Nephron (organoid): ENCODE results near the gene GIMAP8.
"Not testable (repeated sequence)": the region's sequence is repeated elsewhere in the genome, so short reads cannot be mapped to it uniquely, and the experiment has no call there.

Source experiments
- H3K27ac Mint-ChIP-seq, 3 experiments: 2 replicates each; pipeline ENCODE4 v1.8.0; 2020; ENCODE audit warnings: mixed read lengths in 3 of 3, mild to moderate bottlenecking in 2 of 3, moderate library complexity in 1 of 3
- H3K27me3 Mint-ChIP-seq: 2 replicates; pipeline ENCODE4 v1.8.0; 2021; ENCODE audit warnings: low read depth, mild to moderate bottlenecking, moderate library complexity, mixed read lengths
- H3K36me3 Mint-ChIP-seq: 2 replicates; pipeline ENCODE4 v1.8.0; 2020; ENCODE audit warnings: low read depth, mixed read lengths
- H3K4me1 Mint-ChIP-seq: 2 replicates; pipeline ENCODE4 v1.8.0; 2020; ENCODE audit warnings: mixed read lengths
- H3K4me3 Mint-ChIP-seq, 3 experiments: 2 replicates each; pipeline ENCODE4 v1.8.0; 2020; ENCODE audit warnings: mild to moderate bottlenecking in 3 of 3, mixed read lengths in 3 of 3, moderate library complexity in 2 of 3
- H3K9me3 Mint-ChIP-seq: 2 replicates; pipeline ENCODE4 v1.8.0; 2020; ENCODE audit warnings: mixed read lengths
- CTCF ChIP-seq, 3 experiments: fragments of 200-600 bp; sonication (generic); IDR thresholded peaks; one replicate each; pipeline ENCODE4 v1.5.0; 2021; ENCODE audit warnings: antibody characterized with exemption in 3 of 3; ENCODE audit not compliant: unreplicated experiment in 3 of 3

Gene GIMAP8

GRCh38 chr7:150451833-150452461 lies 1.5 kb downstream of the GIMAP8 start:
- peaks cover 24% of the 10 kb centered on the region for H3K27me3 Mint-ChIP-seq
- peaks cover 11% of the 10 kb centered on the region for H3K4me1 Mint-ChIP-seq
- H3K9me3 Mint-ChIP-seq: peaks cover 6% of the 10 kb centered on the region
- H3K36me3 Mint-ChIP-seq: no peaks in the 10 kb centered on the region
- no peak for TF ChIP-seq CTCF (IDR thresholded peaks at IDR 0.05; ENCODE audit: unreplicated experiment in 3 of 3)
- H3K27ac Mint-ChIP-seq: no peak overlapping the region
- H3K4me3 Mint-ChIP-seq: no peak overlapping the region

- Mint-ChIP-seq H3K9me3 (peaks cover 6% of the 10 kb centered on the region), H3K4me3 (no peak overlapping the region), H3K36me3 (no peaks in the 10 kb centered on the region), H3K4me1 (peaks cover 11% of the 10 kb centered on the region), H3K27ac (no peak overlapping the region), H3K27me3 (peaks cover 24% of the 10 kb centered on the region)
- no peak for TF ChIP-seq CTCF (IDR thresholded peaks at IDR 0.05; ENCODE audit: unreplicated experiment in 3 of 3)
Observed at GRCh38 chr7:150453181-150453580, 2.8 kb downstream of the GIMAP8 start.

- Mint-ChIP-seq H3K9me3 (peaks cover 6% of the 10 kb centered on the region), H3K4me1 (peaks cover 5% of the 10 kb centered on the region), H3K27ac (no peak overlapping the region), H3K27me3 (peaks cover 19% of the 10 kb centered on the region), H3K36me3 (no peaks in the 10 kb centered on the region), H3K4me3 (no peak overlapping the region)
- TF ChIP-seq CTCF (IDR thresholded peaks at IDR 0.05; ENCODE audit: unreplicated experiment in 3 of 3): no peak
Observed at GRCh38 chr7:150453892-150454291, 3.5 kb downstream of the GIMAP8 start.

- H3K4me1 Mint-ChIP-seq, H3K36me3 Mint-ChIP-seq, H3K27me3 Mint-ChIP-seq, H3K4me3 Mint-ChIP-seq, H3K27ac Mint-ChIP-seq: not testable (repeated sequence)
- H3K9me3 Mint-ChIP-seq: peaks cover 21% of the 10 kb centered on the region
Observed at GRCh38 chr7:150457064-150457463, 6.6 kb downstream of the GIMAP8 start.

- no peaks in the 10 kb centered on the region for H3K4me1 Mint-ChIP-seq
- peaks cover 30% of the 10 kb centered on the region for H3K9me3 Mint-ChIP-seq
- peaks cover 5% of the 10 kb centered on the region for H3K27me3 Mint-ChIP-seq
- H3K4me3 Mint-ChIP-seq: no peak overlapping the region
- H3K27ac Mint-ChIP-seq: no peak overlapping the region
- no peaks in the 10 kb centered on the region for H3K36me3 Mint-ChIP-seq
- TF ChIP-seq CTCF (IDR thresholded peaks at IDR 0.05; ENCODE audit: unreplicated experiment in 3 of 3): no peak
Observed at GRCh38 chr7:150458235-150458634, 7.8 kb downstream of the GIMAP8 start.

- Mint-ChIP-seq H3K4me1 (no peaks in the 10 kb centered on the region), H3K27me3 (peaks cover 6% of the 10 kb centered on the region), H3K27ac (no peak overlapping the region), H3K36me3 (no peaks in the 10 kb centered on the region), H3K4me3 (no peak overlapping the region), H3K9me3 (peaks cover 33% of the 10 kb centered on the region)
- no peak for TF ChIP-seq CTCF (IDR thresholded peaks at IDR 0.05; ENCODE audit: unreplicated experiment in 3 of 3)
Observed at GRCh38 chr7:150458756-150459155, 8.3 kb downstream of the GIMAP8 start.
